ENCODE measurements around the gene PHACTR1.

GRCh38 chr6:12785301-12785700 lies 68.7 kb downstream of the PHACTR1 start:
- TF ChIP-seq CTCF (IDR thresholded peaks at IDR 0.05; ENCODE audit: low read depth, low read length, missing input control) (no peak), YY1 (IDR thresholded peaks at IDR 0.05) (no peak), MAX (IDR thresholded peaks at IDR 0.05) (no peak), EGR1 (IDR thresholded peaks at IDR 0.05; ENCODE audit: low read depth in 2 of 2) (no peak), TAF1 (conservative IDR thresholded peaks at IDR 0.05) (no peak), RXRA (IDR thresholded peaks at IDR 0.05) (no peak)
- TF ChIP-seq, protein P1, sequence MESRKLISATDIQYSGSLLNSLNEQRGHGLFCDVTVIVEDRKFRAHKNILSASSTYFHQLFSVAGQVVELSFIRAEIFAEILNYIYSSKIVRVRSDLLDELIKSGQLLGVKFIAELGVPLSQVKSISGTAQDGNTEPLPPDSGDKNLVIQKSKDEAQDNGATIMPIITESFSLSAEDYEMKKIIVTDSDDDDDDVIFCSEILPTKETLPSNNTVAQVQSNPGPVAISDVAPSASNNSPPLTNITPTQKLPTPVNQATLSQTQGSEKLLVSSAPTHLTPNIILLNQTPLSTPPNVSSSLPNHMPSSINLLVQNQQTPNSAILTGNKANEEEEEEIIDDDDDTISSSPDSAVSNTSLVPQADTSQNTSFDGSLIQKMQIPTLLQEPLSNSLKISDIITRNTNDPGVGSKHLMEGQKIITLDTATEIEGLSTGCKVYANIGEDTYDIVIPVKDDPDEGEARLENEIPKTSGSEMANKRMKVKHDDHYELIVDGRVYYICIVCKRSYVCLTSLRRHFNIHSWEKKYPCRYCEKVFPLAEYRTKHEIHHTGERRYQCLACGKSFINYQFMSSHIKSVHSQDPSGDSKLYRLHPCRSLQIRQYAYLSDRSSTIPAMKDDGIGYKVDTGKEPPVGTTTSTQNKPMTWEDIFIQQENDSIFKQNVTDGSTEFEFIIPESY (IDR thresholded peaks at IDR 0.05), result no peak

All from liver (tissue), 3 donors.